ENCODE results near the gene COL24A1. TPM values are rescaled to one million over a fixed set of nuclear protein-coding genes. Genes with fewer than 3 reads are reported as not detected.

Gene COL24A1
- polyA plus RNA-seq, 1 experiment: 2.2 TPM

DNA sequence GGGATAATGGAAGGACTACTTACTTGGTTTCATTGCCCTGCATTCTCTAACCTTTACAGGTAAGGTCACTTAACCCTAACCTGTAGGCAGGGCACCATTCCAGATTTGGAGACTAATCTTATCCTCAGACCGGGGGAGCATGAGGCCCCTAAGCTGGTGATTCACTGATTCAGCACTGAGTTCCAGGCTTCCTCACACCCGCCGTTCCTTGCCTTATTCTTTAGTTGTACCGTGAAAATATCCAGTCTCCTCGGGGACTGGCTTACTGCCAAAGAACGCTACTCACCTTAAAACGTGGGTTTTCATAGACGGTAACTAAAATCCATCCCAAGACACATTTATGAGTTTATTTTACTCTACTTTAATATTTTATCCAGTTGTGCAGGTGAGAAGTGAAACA, 44.3 kb upstream of the COL24A1 start:
- H3K27ac ChIP-seq (ENCODE audit: low read depth, low read length): no peak overlapping the region
- no peak overlapping the region for H3K4me3 ChIP-seq (ENCODE audit: low read depth, low read length)
- TF ChIP-seq, protein P1, sequence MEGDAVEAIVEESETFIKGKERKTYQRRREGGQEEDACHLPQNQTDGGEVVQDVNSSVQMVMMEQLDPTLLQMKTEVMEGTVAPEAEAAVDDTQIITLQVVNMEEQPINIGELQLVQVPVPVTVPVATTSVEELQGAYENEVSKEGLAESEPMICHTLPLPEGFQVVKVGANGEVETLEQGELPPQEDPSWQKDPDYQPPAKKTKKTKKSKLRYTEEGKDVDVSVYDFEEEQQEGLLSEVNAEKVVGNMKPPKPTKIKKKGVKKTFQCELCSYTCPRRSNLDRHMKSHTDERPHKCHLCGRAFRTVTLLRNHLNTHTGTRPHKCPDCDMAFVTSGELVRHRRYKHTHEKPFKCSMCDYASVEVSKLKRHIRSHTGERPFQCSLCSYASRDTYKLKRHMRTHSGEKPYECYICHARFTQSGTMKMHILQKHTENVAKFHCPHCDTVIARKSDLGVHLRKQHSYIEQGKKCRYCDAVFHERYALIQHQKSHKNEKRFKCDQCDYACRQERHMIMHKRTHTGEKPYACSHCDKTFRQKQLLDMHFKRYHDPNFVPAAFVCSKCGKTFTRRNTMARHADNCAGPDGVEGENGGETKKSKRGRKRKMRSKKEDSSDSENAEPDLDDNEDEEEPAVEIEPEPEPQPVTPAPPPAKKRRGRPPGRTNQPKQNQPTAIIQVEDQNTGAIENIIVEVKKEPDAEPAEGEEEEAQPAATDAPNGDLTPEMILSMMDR (IDR thresholded peaks at IDR 0.05; ENCODE audit: low read depth, low read length): no peak
- no peaks in the 10 kb centered on the region for H3K27me3 ChIP-seq (ENCODE audit: control insufficient read depth, insufficient read depth, low read length)
- ChIA-PET POLR2A (no interaction called here), CTCF (no interaction called here)
- DNase-seq (ENCODE audit: low read depth, low spot score): no peak
- H3K9me3 ChIP-seq (ENCODE audit: control insufficient read depth, insufficient read depth, low read length): no peaks in the 10 kb centered on the region

DNA sequence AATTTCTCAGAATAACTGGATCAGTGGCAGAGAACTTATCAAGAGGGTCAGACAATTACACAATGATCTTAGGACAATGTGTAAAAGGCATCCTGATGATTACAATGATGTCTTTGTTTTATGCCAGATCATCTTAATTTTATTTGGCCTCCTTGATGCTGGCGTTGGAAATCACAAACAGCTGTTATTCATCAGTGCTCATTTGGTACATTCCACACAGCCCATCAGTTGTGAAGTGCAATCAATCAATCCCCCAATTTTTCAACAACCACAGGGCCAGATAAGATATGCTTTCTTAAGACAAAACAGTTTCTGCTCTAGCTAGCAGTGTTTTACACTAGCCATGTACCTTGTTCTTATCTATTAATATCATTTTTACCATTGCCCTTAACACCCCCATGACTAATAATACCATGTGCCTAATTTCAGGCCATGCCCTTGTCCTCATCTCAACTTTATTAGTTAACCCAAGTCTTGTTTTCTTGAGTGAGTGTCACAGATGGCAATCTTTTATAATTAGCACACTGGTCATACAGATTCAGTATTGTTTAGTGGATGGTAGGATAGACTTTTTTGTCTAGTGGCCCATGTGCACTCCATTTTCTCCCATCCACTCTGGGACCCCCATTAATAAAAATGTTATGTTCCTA, 40.8 kb upstream of the COL24A1 start:
- no peaks in the 10 kb centered on the region for H3K27me3 ChIP-seq (ENCODE audit: control insufficient read depth, insufficient read depth, low read length)
- TF ChIP-seq, protein P1 (IDR thresholded peaks at IDR 0.05; ENCODE audit: low read depth, low read length): no peak
- H3K9me3 ChIP-seq (ENCODE audit: control insufficient read depth, insufficient read depth, low read length): no peaks in the 10 kb centered on the region
- CTCF ChIA-PET: no interaction called here
- no peak overlapping the region for H3K27ac ChIP-seq (ENCODE audit: low read depth, low read length)
- POLR2A ChIA-PET: no interaction called here
- no peak for DNase-seq (ENCODE audit: low read depth, low spot score)
- H3K4me3 ChIP-seq (ENCODE audit: low read depth, low read length): no peak overlapping the region

DNA sequence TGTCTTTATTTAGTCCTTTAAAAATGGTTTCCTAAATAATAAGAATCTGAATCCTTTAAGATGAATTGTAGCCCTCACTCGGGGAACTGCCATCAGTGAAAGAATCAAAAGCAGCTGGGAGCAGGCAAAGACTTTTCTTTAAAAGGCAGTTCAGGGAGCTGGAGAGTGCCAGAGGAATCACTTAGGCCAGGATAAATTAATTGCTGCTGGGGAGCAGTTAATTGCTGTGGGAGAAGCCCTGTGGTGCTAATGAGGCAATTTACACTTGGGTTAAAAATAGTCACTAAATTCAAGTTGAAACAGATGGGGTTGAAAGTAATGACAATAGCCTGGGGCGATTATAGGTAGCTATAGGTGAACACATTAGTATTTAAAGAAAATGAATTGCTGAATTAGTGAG, 38.7 kb upstream of the COL24A1 start:
- CTCF ChIA-PET: no interaction called here
- H3K27ac ChIP-seq (ENCODE audit: low read depth, low read length): no peak overlapping the region
- no peaks in the 10 kb centered on the region for H3K27me3 ChIP-seq (ENCODE audit: control insufficient read depth, insufficient read depth, low read length)
- POLR2A ChIA-PET: no interaction called here
- no peaks in the 10 kb centered on the region for H3K9me3 ChIP-seq (ENCODE audit: control insufficient read depth, insufficient read depth, low read length)
- DNase-seq (ENCODE audit: low read depth, low spot score): no peak
- no peak overlapping the region for H3K4me3 ChIP-seq (ENCODE audit: low read depth, low read length)
- TF ChIP-seq, protein P1 (IDR thresholded peaks at IDR 0.05; ENCODE audit: low read depth, low read length): no peak

DNA sequence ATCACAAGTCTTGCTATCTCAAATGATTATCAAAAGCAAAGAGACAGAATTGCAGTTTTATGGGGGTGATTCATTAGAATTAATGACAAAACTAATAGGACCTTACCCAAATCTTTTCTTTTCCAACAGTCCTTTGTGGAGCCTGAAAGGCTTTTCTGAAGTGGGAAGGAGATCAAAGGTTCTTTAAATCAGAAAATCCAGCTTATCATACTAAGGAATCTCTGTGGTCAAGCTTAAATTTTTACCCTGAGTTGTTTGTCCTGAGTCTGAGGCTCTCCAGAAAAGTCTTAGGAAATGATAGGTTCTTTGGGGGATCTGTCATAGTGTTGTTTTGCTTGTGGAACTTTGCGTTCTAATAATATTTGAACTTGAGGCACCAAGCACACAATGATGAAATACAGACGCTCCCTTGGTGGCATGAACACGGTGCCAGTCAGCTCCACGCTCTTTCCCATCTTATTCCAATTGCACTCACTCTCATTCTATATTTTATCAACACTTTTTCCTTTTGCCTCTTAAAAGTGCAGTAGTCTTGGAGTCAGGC, 38.0 kb upstream of the COL24A1 start:
- DNase-seq (ENCODE audit: low read depth, low spot score): no peak
- no peaks in the 10 kb centered on the region for H3K9me3 ChIP-seq (ENCODE audit: control insufficient read depth, insufficient read depth, low read length)
- TF ChIP-seq, protein P1 (IDR thresholded peaks at IDR 0.05; ENCODE audit: low read depth, low read length): no peak
- H3K27ac ChIP-seq (ENCODE audit: low read depth, low read length): no peak overlapping the region
- POLR2A ChIA-PET: no interaction called here
- CTCF ChIA-PET: interaction anchor here (0.9 kb wide), 1 partner anchor 176 kb away, joined by 4 read pairs; no protein-coding TSS in a partner anchor
- no peaks in the 10 kb centered on the region for H3K27me3 ChIP-seq (ENCODE audit: control insufficient read depth, insufficient read depth, low read length)
- no peak overlapping the region for H3K4me3 ChIP-seq (ENCODE audit: low read depth, low read length)

DNA sequence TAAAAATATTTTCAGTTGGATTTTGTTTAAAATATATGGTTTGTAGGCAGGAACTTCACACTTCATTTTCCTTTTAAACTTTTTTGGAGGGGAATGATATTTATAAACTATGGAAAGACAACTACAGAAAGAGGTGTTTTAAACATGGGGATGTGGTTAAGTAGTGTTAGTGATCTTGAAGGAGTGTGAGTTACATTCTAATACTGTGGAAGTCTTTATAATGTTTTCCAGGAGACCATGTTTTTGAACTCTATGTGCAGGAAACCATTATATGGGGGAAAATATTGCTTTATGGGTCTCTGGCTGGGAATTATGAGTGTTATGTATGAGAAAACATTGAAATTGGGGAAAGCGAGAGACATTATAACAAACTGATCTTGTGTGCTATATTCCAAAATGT, 35.8 kb upstream of the COL24A1 start:
- TF ChIP-seq, protein P1 (IDR thresholded peaks at IDR 0.05; ENCODE audit: low read depth, low read length): no peak
- no peaks in the 10 kb centered on the region for H3K9me3 ChIP-seq (ENCODE audit: control insufficient read depth, insufficient read depth, low read length)
- no peak for DNase-seq (ENCODE audit: low read depth, low spot score)
- H3K4me3 ChIP-seq (ENCODE audit: low read depth, low read length): no peak overlapping the region
- ChIA-PET POLR2A (no interaction called here), CTCF (no interaction called here)
- H3K27me3 ChIP-seq (ENCODE audit: control insufficient read depth, insufficient read depth, low read length): no peaks in the 10 kb centered on the region
- H3K27ac ChIP-seq (ENCODE audit: low read depth, low read length): no peak overlapping the region
